Endothelial cell (in vitro differentiated cells): ENCODE measurements around the gene DUSP22. TPM values are rescaled to one million over a fixed set of nuclear protein-coding genes. Genes with fewer than 3 reads are reported as not detected.

Source experiments
- DNase-seq: peaks from one replicate; pipeline ENCODE4 v3.0.0; 2021; ENCODE audit warnings: low spot score
- H3K27ac Mint-ChIP-seq: one replicate; pipeline ENCODE4 v1.8.0; 2021; ENCODE audit warnings: mixed read lengths, inconsistent platforms; ENCODE audit not compliant: unreplicated experiment
- H3K27me3 Mint-ChIP-seq: one replicate; pipeline ENCODE4 v1.8.0; 2021; ENCODE audit warnings: mild to moderate bottlenecking, moderate library complexity, mixed read lengths, inconsistent platforms; ENCODE audit not compliant: unreplicated experiment
- H3K36me3 Mint-ChIP-seq: one replicate; pipeline ENCODE4 v1.8.0; 2021; ENCODE audit warnings: mild to moderate bottlenecking, low read depth, mixed read lengths, inconsistent platforms; ENCODE audit not compliant: unreplicated experiment
- H3K4me1 Mint-ChIP-seq: one replicate; pipeline ENCODE4 v1.8.0; 2021; ENCODE audit warnings: mild to moderate bottlenecking, mixed read lengths, inconsistent platforms; ENCODE audit not compliant: unreplicated experiment
- H3K4me3 Mint-ChIP-seq: one replicate; pipeline ENCODE4 v1.8.0; 2021; ENCODE audit warnings: mild to moderate bottlenecking, mixed read lengths, inconsistent platforms; ENCODE audit not compliant: unreplicated experiment
- H3K9me3 Mint-ChIP-seq: one replicate; pipeline ENCODE4 v1.8.0; 2021; ENCODE audit warnings: mixed read lengths, inconsistent platforms; ENCODE audit not compliant: unreplicated experiment
- total RNA-seq: library from RNA; stranded (reverse); fragmentation: NEBNext Ultra II Directional; extraction: Animal tissue kit (Norgen Biotek cat#: 25700); gene quantifications from one replicate; pipeline ENCODE4 v1.2.1, GENCODE V29; 2021; ENCODE audit not compliant: unreplicated experiment
- TF ChIP-seq, protein P1 (sequence below): fragments of 200-600 bp; sonication (generic); IDR thresholded peaks from one replicate; pipeline ENCODE4 v1.5.0; 2021; ENCODE audit warnings: antibody characterized with exemption; ENCODE audit not compliant: unreplicated experiment

The DUSP22 gene
- total RNA-seq, 1 donor from 2014 or later = 57.3 TPM

DNA sequence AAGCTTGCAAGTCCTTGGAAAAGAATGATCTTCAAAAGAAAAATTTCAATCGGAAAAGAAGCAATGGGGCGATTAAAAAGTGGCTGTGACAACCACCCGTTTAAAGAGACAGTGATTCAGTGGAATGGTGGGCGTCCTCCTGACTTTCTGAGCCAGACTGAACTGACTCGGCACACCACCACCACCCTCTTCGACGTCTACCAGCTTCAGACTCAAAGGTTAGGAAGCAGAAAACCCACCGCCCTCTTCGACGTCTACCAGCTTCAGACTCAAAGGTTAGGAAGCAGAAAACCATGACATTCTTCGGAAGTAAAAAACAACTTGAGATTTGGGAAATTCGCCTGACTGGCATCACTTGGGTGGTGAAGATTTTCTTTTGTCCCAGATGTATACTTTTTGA lies 71.0 kb downstream of the DUSP22 start:
- Mint-ChIP-seq H3K4me3 (no peak overlapping the region), H3K36me3 (peaks cover 16% of the 10 kb centered on the region), H3K4me1 (no peaks in the 10 kb centered on the region), H3K9me3 (peaks cover 22% of the 10 kb centered on the region), H3K27ac (no peak overlapping the region), H3K27me3 (peaks cover 3% of the 10 kb centered on the region)
- TF ChIP-seq, protein P1, sequence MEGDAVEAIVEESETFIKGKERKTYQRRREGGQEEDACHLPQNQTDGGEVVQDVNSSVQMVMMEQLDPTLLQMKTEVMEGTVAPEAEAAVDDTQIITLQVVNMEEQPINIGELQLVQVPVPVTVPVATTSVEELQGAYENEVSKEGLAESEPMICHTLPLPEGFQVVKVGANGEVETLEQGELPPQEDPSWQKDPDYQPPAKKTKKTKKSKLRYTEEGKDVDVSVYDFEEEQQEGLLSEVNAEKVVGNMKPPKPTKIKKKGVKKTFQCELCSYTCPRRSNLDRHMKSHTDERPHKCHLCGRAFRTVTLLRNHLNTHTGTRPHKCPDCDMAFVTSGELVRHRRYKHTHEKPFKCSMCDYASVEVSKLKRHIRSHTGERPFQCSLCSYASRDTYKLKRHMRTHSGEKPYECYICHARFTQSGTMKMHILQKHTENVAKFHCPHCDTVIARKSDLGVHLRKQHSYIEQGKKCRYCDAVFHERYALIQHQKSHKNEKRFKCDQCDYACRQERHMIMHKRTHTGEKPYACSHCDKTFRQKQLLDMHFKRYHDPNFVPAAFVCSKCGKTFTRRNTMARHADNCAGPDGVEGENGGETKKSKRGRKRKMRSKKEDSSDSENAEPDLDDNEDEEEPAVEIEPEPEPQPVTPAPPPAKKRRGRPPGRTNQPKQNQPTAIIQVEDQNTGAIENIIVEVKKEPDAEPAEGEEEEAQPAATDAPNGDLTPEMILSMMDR = no peak
- no peak for DNase-seq

DNA sequence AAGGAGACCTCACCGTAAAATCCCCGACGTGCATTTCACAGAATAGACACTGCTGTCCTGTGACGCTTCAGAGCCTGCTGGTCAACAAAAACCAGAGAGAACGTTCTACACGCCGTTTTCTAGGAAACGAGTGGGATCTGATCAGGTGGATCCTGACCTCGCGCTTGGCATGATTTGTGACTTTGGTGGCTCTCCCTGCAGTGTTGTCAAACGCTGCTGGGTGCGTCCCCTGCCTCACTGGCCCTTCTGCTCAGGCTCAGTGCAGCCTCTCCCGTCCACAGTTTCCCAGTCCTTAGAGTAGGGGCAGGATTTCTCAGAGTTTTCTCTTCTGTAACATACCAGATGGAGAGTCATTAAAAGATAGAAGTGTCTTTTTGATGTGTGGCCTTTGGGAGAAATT lies 71.6 kb downstream of the DUSP22 start:
- Mint-ChIP-seq H3K4me3 (no peak overlapping the region), H3K9me3 (peaks cover 22% of the 10 kb centered on the region), H3K27me3 (peaks cover 6% of the 10 kb centered on the region), H3K27ac (no peak overlapping the region), H3K4me1 (no peaks in the 10 kb centered on the region), H3K36me3 (peaks cover 16% of the 10 kb centered on the region)
- TF ChIP-seq, protein P1 = no peak
- no peak for DNase-seq

DNA sequence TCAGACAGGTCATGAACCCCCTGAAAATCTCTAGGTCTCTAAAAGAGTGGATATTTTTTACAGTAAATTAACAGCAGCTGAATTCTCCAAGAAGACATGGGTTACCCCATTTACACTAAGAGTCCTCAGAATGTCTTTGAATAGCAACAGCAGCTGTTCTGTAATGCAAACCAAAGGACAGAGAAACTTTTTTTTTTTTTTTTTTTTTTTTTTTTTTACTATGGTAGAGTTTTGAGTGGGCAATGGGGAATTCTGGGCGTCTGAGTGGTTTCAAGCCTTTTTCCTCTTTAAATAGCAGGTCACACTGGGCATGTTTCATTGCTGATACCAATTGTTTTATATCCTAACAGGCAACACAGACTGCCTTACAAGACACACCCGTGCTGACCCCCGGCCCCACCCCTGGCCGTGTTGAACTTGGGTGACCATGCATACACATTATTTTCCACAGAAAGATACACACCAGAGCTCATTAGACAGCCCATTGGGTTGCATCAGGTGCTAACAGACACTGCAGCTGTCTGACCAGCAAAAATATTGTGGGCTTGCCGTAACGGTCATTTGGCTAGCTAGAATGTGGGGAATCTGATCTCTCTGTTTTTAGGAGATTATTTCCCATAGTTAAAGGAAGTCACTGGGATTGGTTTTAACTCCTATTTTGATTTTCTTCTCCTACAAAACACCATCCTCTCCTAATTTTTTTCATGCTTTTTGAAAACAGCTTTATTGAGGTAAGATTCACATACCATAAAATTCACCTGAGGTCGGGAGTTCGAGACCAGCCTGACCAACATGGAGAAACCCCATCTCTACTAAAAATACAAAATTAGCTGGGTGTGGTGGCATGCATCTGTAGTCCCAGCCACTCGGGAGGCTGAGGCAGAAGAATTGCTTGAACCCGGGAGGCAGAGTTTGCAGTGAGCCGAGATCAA lies 72.6 kb downstream of the DUSP22 start:
- DNase-seq = no peak
- no peaks in the 10 kb centered on the region for H3K4me1 Mint-ChIP-seq
- H3K27ac Mint-ChIP-seq = no peak overlapping the region
- H3K27me3 Mint-ChIP-seq = peaks cover 8% of the 10 kb centered on the region
- peaks cover 26% of the 10 kb centered on the region for H3K9me3 Mint-ChIP-seq
- peaks cover 15% of the 10 kb centered on the region for H3K36me3 Mint-ChIP-seq
- no peak overlapping the region for H3K4me3 Mint-ChIP-seq
- TF ChIP-seq, protein P1 = no peak

DNA sequence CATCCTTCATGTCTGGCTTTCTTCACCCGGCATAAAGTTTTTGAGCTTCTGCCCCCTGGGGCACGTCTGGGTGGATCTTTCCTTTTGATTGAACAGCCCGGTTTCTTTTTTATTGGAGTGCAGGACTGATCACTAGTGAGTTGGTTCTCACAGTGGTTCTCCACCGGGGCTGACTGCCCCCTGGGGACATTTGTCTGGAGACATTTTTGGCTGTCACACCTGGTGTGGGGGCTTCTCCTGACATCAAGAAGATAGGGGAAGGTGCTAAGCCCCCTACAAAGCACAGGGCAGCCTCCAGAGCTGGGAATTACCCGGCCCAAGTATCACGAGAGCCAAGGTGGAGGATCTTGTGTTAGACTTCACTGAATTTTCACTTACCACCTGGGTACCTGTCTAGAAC lies 73.5 kb downstream of the DUSP22 start:
- TF ChIP-seq, protein P1 = no peak
- H3K27me3 Mint-ChIP-seq = peaks cover 17% of the 10 kb centered on the region
- peaks cover 13% of the 10 kb centered on the region for H3K36me3 Mint-ChIP-seq
- no peak for DNase-seq
- H3K27ac Mint-ChIP-seq = no peak overlapping the region
- no peak overlapping the region for H3K4me3 Mint-ChIP-seq
- H3K9me3 Mint-ChIP-seq = peaks cover 27% of the 10 kb centered on the region
- no peaks in the 10 kb centered on the region for H3K4me1 Mint-ChIP-seq
